GM23338 (cell line): ENCODE results near the gene CACNA2D2. TPM values are rescaled to one million over a fixed set of nuclear protein-coding genes. Genes with fewer than 3 reads are reported as not detected.

Source experiments
- ATAC-seq: fragments of 200-7000 bp; cut with Tn5 transposase; 3 replicates; pipeline ENCODE4 v1.9.1; 2020
- DNase-seq: peaks from one replicate; pipeline ENCODE4 v3.0.0-alpha.2; 2015; ENCODE audit warnings: low spot score
- H2AFZ ChIP-seq: fragments of 200-600 bp; sonication (generic); 2 replicates; pipeline ENCODE4 v1.8.0; 2016; ENCODE audit warnings: antibody characterized with exemption, mild to moderate bottlenecking, moderate library complexity
- H3F3A ChIP-seq: fragments of 200-600 bp; sonication (generic); replicated peaks from 2 replicates; pipeline ENCODE4 v1.8.0; 2017; ENCODE audit warnings: antibody characterized with exemption, mixed run types, low read depth
- H3K27ac ChIP-seq: fragments of 200-600 bp; sonication (generic); 2 replicates; pipeline ENCODE4 v1.6.1; 2016; ENCODE audit warnings: low read depth
- H3K27me3 ChIP-seq: fragments of 200-600 bp; sonication (generic); 2 replicates; pipeline ENCODE4 v1.8.0; 2016; ENCODE audit warnings: mild to moderate bottlenecking, mixed run types, moderate library complexity; ENCODE audit not compliant: insufficient read depth
- H3K36me3 ChIP-seq: fragments of 200-600 bp; sonication (generic); 2 replicates; pipeline ENCODE4 v1.8.0; 2016; ENCODE audit warnings: mild to moderate bottlenecking; ENCODE audit not compliant: insufficient read depth
- H3K4me1 ChIP-seq: fragments of 200-600 bp; sonication (generic); 2 replicates; pipeline ENCODE4 v1.8.0; 2016; ENCODE audit warnings: mild to moderate bottlenecking, moderate library complexity; ENCODE audit not compliant: insufficient read depth
- H3K4me2 ChIP-seq: fragments of 200-600 bp; sonication (generic); 2 replicates; pipeline ENCODE4 v1.7.1; 2017; ENCODE audit warnings: mixed run types
- H3K4me3 ChIP-seq: fragments of 200-600 bp; sonication (generic); 2 replicates; pipeline ENCODE4 v1.6.1; 2016; ENCODE audit warnings: mixed run types
- H3K79me2 ChIP-seq: fragments of 200-600 bp; sonication (generic); replicated peaks from 2 replicates; pipeline ENCODE4 v1.8.0; 2017; ENCODE audit warnings: mild to moderate bottlenecking; ENCODE audit not compliant: insufficient read depth
- H3K9me2 ChIP-seq: fragments of 200-600 bp; sonication (generic); 2 replicates; pipeline ENCODE4 v1.8.0; 2017; ENCODE audit not compliant: insufficient read depth
- H4K20me1 ChIP-seq: fragments of 200-600 bp; sonication (generic); replicated peaks from 2 replicates; pipeline ENCODE4 v1.8.0; 2017; ENCODE audit warnings: mild to moderate bottlenecking; ENCODE audit not compliant: insufficient read depth
- H3K27ac Mint-ChIP-seq: 2 replicates; pipeline ENCODE4 v1.8.0; 2020; ENCODE audit warnings: inconsistent platforms, mild to moderate bottlenecking, moderate library complexity, mixed read lengths
- H3K27me3 Mint-ChIP-seq: 3 replicates; pipeline ENCODE4 v1.8.0; 2022; ENCODE audit warnings: low read depth, mild to moderate bottlenecking, moderate library complexity, mixed read lengths, inconsistent platforms; ENCODE audit not compliant: insufficient read depth, poor library complexity
- H3K36me3 Mint-ChIP-seq: 3 replicates; pipeline ENCODE4 v1.8.0; 2021; ENCODE audit warnings: low read depth, mild to moderate bottlenecking, inconsistent platforms, moderate library complexity, mixed read lengths
- H3K4me1 Mint-ChIP-seq: 3 replicates; pipeline ENCODE4 v1.8.0; 2020; ENCODE audit warnings: mild to moderate bottlenecking, inconsistent platforms, mixed read lengths
- H3K4me3 Mint-ChIP-seq: 3 replicates; pipeline ENCODE4 v1.8.0; 2021; ENCODE audit warnings: moderate library complexity, mild to moderate bottlenecking, inconsistent platforms, mixed read lengths
- H3K9me3 Mint-ChIP-seq: 3 replicates; pipeline ENCODE4 v1.8.0; 2020; ENCODE audit warnings: moderate library complexity, mild to moderate bottlenecking, inconsistent platforms, mixed read lengths
- CREB1 ChIP-seq: fragments of 250-450 bp; sonication (Bioruptor Pico); IDR thresholded peaks from 2 replicates; pipeline ENCODE4 v1.5.0; 2020; ENCODE audit warnings: low read depth, mild to moderate bottlenecking, moderate library complexity
- ETS1 ChIP-seq: IDR thresholded peaks from 2 replicates; pipeline ENCODE4 v1.6.1; 2016; ENCODE audit warnings: antibody characterized with exemption
- EZH2 ChIP-seq: fragments of 200-600 bp; sonication (generic); IDR thresholded peaks from one replicate; pipeline ENCODE4 v1.8.0; 2017; ENCODE audit warnings: antibody characterized with exemption, mild to moderate bottlenecking, low read depth; ENCODE audit not compliant: unreplicated experiment
- EZH2phosphoT487 ChIP-seq: fragments of 200-600 bp; sonication (generic); IDR thresholded peaks from one replicate; pipeline ENCODE4 v1.8.1; 2018; ENCODE audit warnings: antibody characterized with exemption; ENCODE audit not compliant: unreplicated experiment
- NANOG ChIP-seq: IDR thresholded peaks from 2 replicates; pipeline ENCODE4 v1.6.1; 2016; ENCODE audit warnings: antibody characterized with exemption, borderline replicate concordance
- POLR2AphosphoS5 ChIP-seq: IDR thresholded peaks from 2 replicates; pipeline ENCODE4 v1.6.1; 2016; ENCODE audit warnings: antibody characterized with exemption, low read depth
- REST ChIP-seq: IDR thresholded peaks from one replicate; pipeline ENCODE4 v1.6.1; 2018; ENCODE audit warnings: antibody characterized with exemption; ENCODE audit not compliant: unreplicated experiment
- STAT1 ChIP-seq: IDR thresholded peaks from one replicate; pipeline ENCODE4 v1.6.1; 2016; ENCODE audit warnings: antibody characterized with exemption; ENCODE audit not compliant: unreplicated experiment
- ZNF114 ChIP-seq: fragments of 250-450 bp; sonication (Bioruptor Pico); IDR thresholded peaks from 2 replicates; pipeline ENCODE4 v1.5.0; 2020; ENCODE audit warnings: mild to moderate bottlenecking, moderate library complexity
- ZNF331 ChIP-seq: fragments of 250-450 bp; sonication (Bioruptor Pico); IDR thresholded peaks from 2 replicates; pipeline ENCODE4 v1.5.0; 2020; ENCODE audit warnings: low read depth, mild to moderate bottlenecking, moderate library complexity
- polyA plus RNA-seq: library from polyadenylated mRNA; unstranded; fragments of >200 nt; fragmentation: Nextera tagmentation; extraction: Ambion mirVana; gene quantifications from 2 replicates; pipeline ENCODE4 v1.2.1, GENCODE V29; 2016
- total RNA-seq: library from RNA; depleted of rRNA; stranded (reverse); fragments of >200 nt; shearing (Covaris generic); gene quantifications from 2 replicates; pipeline ENCODE4 v1.2.3, GENCODE V29; 2014
- TF ChIP-seq, protein P1 (sequence below), 2 experiments: fragments of 200-600 bp in 1 of 2; sonication (generic) in 1 of 2; conservative IDR thresholded peaks; 2 replicates each; pipeline versions ENCODE4 v1.5.1 to v1.6.1; 2016 to 2017; ENCODE audit warnings: antibody characterized with exemption in 2 of 2, low read depth in 2 of 2, mild to moderate bottlenecking in 2 of 2, moderate library complexity in 1 of 2
- TF ChIP-seq, protein P2 (sequence below): fragments of 250-450 bp; sonication (Bioruptor Pico); IDR thresholded peaks from 2 replicates; pipeline ENCODE4 v1.5.0; 2020; ENCODE audit warnings: mild to moderate bottlenecking, moderate library complexity

Gene CACNA2D2
- total and polyA plus RNA-seq, 2 experiments from 2014 or later: 4.7 to 11.4 TPM

DNA sequence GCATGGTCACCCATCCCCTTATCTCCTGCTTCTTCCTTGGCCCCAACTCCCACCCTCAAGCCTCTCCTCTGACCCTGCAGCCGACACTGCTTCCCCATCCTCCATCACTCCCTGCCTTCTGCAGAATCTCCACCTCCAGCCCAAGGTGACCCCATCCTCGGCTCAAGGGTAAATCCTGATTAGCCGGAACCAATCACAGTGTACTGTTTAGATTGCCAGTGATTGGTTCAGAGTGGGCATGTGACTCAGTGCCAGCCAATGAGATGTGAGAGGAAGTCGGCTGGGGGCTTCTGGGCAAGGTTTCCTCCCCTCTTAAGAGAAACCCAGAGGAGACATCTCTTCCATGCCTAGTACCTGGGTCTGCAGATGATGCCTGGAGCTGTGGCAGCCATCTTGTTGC, 10.3 kb downstream of the CACNA2D2 start:
- H3K4me2 ChIP-seq: no peak overlapping the region
- H3K4me3 Mint-ChIP-seq: no peak overlapping the region
- 0 out of 2 replicates have a peak, but pooled peaks cover 3% of the 10 kb centered on the region for H3K9me2 ChIP-seq
- no peaks in the 10 kb centered on the region; the same call in 2 of the 3 replicates for H3K9me3 Mint-ChIP-seq
- no peak overlapping the region for H3K27ac Mint-ChIP-seq
- H3K4me3 ChIP-seq: no peak overlapping the region
- TF ChIP-seq, protein P1, sequence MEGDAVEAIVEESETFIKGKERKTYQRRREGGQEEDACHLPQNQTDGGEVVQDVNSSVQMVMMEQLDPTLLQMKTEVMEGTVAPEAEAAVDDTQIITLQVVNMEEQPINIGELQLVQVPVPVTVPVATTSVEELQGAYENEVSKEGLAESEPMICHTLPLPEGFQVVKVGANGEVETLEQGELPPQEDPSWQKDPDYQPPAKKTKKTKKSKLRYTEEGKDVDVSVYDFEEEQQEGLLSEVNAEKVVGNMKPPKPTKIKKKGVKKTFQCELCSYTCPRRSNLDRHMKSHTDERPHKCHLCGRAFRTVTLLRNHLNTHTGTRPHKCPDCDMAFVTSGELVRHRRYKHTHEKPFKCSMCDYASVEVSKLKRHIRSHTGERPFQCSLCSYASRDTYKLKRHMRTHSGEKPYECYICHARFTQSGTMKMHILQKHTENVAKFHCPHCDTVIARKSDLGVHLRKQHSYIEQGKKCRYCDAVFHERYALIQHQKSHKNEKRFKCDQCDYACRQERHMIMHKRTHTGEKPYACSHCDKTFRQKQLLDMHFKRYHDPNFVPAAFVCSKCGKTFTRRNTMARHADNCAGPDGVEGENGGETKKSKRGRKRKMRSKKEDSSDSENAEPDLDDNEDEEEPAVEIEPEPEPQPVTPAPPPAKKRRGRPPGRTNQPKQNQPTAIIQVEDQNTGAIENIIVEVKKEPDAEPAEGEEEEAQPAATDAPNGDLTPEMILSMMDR (conservative IDR thresholded peaks at IDR 0.05; ENCODE audit: low read depth in 2 of 2): no peak
- no peak for TF ChIP-seq ZNF114 (CRISPR knock-in tag)
- TF ChIP-seq NANOG: no peak
- no peak for TF ChIP-seq ETS1
- TF ChIP-seq STAT1: no peak
- TF ChIP-seq, protein P2, sequence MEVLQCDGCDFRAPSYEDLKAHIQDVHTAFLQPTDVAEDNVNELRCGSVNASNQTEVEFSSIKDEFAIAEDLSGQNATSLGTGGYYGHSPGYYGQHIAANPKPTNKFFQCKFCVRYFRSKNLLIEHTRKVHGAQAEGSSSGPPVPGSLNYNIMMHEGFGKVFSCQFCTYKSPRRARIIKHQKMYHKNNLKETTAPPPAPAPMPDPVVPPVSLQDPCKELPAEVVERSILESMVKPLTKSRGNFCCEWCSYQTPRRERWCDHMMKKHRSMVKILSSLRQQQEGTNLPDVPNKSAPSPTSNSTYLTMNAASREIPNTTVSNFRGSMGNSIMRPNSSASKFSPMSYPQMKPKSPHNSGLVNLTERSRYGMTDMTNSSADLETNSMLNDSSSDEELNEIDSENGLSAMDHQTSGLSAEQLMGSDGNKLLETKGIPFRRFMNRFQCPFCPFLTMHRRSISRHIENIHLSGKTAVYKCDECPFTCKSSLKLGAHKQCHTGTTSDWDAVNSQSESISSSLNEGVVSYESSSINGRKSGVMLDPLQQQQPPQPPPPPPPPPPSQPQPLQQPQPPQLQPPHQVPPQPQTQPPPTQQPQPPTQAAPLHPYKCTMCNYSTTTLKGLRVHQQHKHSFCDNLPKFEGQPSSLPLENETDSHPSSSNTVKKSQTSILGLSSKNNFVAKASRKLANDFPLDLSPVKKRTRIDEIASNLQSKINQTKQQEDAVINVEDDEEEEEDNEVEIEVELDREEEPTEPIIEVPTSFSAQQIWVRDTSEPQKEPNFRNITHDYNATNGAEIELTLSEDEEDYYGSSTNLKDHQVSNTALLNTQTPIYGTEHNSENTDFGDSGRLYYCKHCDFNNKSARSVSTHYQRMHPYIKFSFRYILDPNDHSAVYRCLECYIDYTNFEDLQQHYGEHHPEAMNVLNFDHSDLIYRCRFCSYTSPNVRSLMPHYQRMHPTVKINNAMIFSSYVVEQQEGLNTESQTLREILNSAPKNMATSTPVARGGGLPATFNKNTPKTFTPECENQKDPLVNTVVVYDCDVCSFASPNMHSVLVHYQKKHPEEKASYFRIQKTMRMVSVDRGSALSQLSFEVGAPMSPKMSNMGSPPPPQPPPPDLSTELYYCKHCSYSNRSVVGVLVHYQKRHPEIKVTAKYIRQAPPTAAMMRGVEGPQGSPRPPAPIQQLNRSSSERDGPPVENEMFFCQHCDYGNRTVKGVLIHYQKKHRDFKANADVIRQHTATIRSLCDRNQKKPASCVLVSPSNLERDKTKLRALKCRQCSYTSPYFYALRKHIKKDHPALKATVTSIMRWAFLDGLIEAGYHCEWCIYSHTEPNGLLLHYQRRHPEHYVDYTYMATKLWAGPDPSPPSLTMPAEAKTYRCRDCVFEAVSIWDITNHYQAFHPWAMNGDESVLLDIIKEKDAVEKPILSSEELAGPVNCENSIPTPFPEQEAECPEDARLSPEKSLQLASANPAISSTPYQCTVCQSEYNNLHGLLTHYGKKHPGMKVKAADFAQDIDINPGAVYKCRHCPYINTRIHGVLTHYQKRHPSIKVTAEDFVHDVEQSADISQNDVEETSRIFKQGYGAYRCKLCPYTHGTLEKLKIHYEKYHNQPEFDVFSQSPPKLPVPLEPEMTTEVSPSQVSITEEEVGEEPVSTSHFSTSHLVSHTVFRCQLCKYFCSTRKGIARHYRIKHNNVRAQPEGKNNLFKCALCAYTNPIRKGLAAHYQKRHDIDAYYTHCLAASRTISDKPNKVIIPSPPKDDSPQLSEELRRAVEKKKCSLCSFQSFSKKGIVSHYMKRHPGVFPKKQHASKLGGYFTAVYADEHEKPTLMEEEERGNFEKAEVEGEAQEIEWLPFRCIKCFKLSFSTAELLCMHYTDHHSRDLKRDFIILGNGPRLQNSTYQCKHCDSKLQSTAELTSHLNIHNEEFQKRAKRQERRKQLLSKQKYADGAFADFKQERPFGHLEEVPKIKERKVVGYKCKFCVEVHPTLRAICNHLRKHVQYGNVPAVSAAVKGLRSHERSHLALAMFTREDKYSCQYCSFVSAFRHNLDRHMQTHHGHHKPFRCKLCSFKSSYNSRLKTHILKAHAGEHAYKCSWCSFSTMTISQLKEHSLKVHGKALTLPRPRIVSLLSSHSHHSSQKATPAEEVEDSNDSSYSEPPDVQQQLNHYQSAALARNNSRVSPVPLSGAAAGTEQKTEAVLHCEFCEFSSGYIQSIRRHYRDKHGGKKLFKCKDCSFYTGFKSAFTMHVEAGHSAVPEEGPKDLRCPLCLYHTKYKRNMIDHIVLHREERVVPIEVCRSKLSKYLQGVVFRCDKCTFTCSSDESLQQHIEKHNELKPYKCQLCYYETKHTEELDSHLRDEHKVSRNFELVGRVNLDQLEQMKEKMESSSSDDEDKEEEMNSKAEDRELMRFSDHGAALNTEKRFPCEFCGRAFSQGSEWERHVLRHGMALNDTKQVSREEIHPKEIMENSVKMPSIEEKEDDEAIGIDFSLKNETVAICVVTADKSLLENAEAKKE (CRISPR knock-in tag): no peak
- TF ChIP-seq CREB1 (CRISPR knock-in tag): no peak
- TF ChIP-seq ZNF331 (CRISPR knock-in tag): no peak
- no peak for TF ChIP-seq EZH2phosphoT487
- TF ChIP-seq EZH2: no peak
- no peak for TF ChIP-seq POLR2AphosphoS5
- no peak for TF ChIP-seq REST
- no peak for ATAC-seq
- peaks cover 58% of the 10 kb centered on the region for H3K4me1 Mint-ChIP-seq
- H3K36me3 ChIP-seq: no peaks in the 10 kb centered on the region
- H2AFZ ChIP-seq: no peak overlapping the region
- no peaks in the 10 kb centered on the region; the same call in none of the 2 replicates for H3K79me2 ChIP-seq
- H3K27me3 ChIP-seq: peaks cover 19% of the 10 kb centered on the region; the same call in 1 of the 2 replicates
- H3K36me3 Mint-ChIP-seq: no peaks in the 10 kb centered on the region
- H3F3A ChIP-seq: peaks cover 11% of the 10 kb centered on the region; the same call in 1 of the 2 replicates
- 0 out of 2 replicates have a peak, but pooled peaks cover 3% of the 10 kb centered on the region for H4K20me1 ChIP-seq
- no peak for DNase-seq
- H3K27ac ChIP-seq: no peak overlapping the region
- H3K4me1 ChIP-seq: peaks cover 43% of the 10 kb centered on the region
- peaks cover 13% of the 10 kb centered on the region for H3K27me3 Mint-ChIP-seq
